CD14-positive monocyte (primary cell): ENCODE data around the gene FAM174B. TPM values are rescaled to one million over a fixed set of nuclear protein-coding genes. Genes with fewer than 3 reads are reported as not detected.
A peak's percentile ranks its signal among the peaks of the same experiment; 100 is the strongest.

ENCODE experiments used
- DNase-seq, 3 donors: peaks; one replicate each; pipeline ENCODE4 v3.0.0-alpha.2; 2011 to 2022
- H2AFZ ChIP-seq: 2 replicates; pipeline ENCODE4 v1.6.0; 2012; ENCODE audit warnings: mild to moderate bottlenecking, low read depth, low read length, inconsistent platforms; ENCODE audit not compliant: insufficient read depth, poor library complexity, severe bottlenecking
- H3K27ac ChIP-seq, 2 donors: 1 replicate in 1 of 2; 2 replicates in 1 of 2; pipeline ENCODE4 v1.5.1; 2012 to 2013; ENCODE audit warnings: low read length in 2 of 2, control low read depth in 1 of 2, inconsistent platforms in 1 of 2, low read depth in 1 of 2, mild to moderate bottlenecking in 1 of 2
- H3K27me3 ChIP-seq, 2 donors: one replicate each; pipeline versions ENCODE4 v1.6.0 to v1.6.1; 2011 to 2013; ENCODE audit warnings: low read length in 2 of 2; ENCODE audit not compliant: control insufficient read depth in 2 of 2, insufficient read depth in 2 of 2
- H3K36me3 ChIP-seq, 2 donors: replicated peaks in 1 of 2; 1 replicate in 1 of 2; 2 replicates in 1 of 2; pipeline versions ENCODE4 v1.5.1 to v1.6.1; 2012 to 2013; ENCODE audit warnings: low read length in 2 of 2, control low read depth in 1 of 2, inconsistent platforms in 1 of 2, mild to moderate bottlenecking in 1 of 2; ENCODE audit not compliant: insufficient read depth in 2 of 2, control insufficient read depth in 1 of 2
- H3K4me1 ChIP-seq, 2 donors: 1 replicate in 1 of 2; 2 replicates in 1 of 2; pipeline versions ENCODE4 v1.5.1 to v1.6.1; 2012 to 2013; ENCODE audit warnings: low read length in 2 of 2, control low read depth in 1 of 2, inconsistent platforms in 1 of 2, mild to moderate bottlenecking in 1 of 2, moderate library complexity in 1 of 2; ENCODE audit not compliant: insufficient read depth in 2 of 2, control insufficient read depth in 1 of 2
- H3K4me2 ChIP-seq: replicated peaks from 2 replicates; pipeline ENCODE3; 2012; ENCODE audit warnings: low read length, moderate library complexity, mild to moderate bottlenecking; ENCODE audit not compliant: poor library complexity, severe bottlenecking; ENCODE audit errors: extremely low read depth
- H3K4me3 ChIP-seq, 3 experiments: fragments of 200-600 bp in 1 of 3; sonication (generic) in 1 of 3; replicated peaks in 1 of 3; 1 replicate in 2 of 3; 2 replicates in 1 of 3; pipeline ENCODE4 v1.5.1; 2011 to 2013; ENCODE audit warnings: low read length in 3 of 3, mild to moderate bottlenecking in 3 of 3, control low read depth in 2 of 3, low read depth in 2 of 3, inconsistent platforms in 1 of 3, moderate library complexity in 1 of 3
- H3K79me2 ChIP-seq: 2 replicates; pipeline ENCODE4 v1.6.0; 2012; ENCODE audit warnings: mild to moderate bottlenecking, control low read depth, inconsistent platforms, low read length, moderate library complexity; ENCODE audit not compliant: insufficient read depth
- H3K9ac ChIP-seq: 2 replicates; pipeline ENCODE4 v1.6.0; 2017; ENCODE audit warnings: low read length, mild to moderate bottlenecking; ENCODE audit not compliant: insufficient read depth, poor library complexity, severe bottlenecking
- H3K9me3 ChIP-seq, 2 donors: replicated peaks in 1 of 2; 1 replicate in 1 of 2; 2 replicates in 1 of 2; pipeline versions ENCODE4 v1.5.1 to v1.6.1; 2012 to 2013; ENCODE audit warnings: low read length in 2 of 2, control low read depth in 1 of 2; ENCODE audit not compliant: control insufficient read depth in 1 of 2, insufficient read depth in 1 of 2
- H4K20me1 ChIP-seq: 2 replicates; pipeline ENCODE4 v1.6.0; 2012; ENCODE audit warnings: mild to moderate bottlenecking, low read length, control low read depth, moderate library complexity; ENCODE audit not compliant: insufficient read depth
- H3K27ac Mint-ChIP-seq, 7 donors: one replicate each; pipeline ENCODE4 v1.8.0; 2020; ENCODE audit warnings: mild to moderate bottlenecking in 7 of 7, mixed read lengths in 7 of 7, moderate library complexity in 6 of 7, inconsistent platforms in 2 of 7
- H3K27me3 Mint-ChIP-seq, 3 donors: one replicate each; pipeline ENCODE4 v1.8.0; 2021 to 2022; ENCODE audit warnings: low read depth in 3 of 3, mild to moderate bottlenecking in 3 of 3, mixed read lengths in 3 of 3, moderate library complexity in 3 of 3, inconsistent platforms in 1 of 3
- H3K36me3 Mint-ChIP-seq, 2 donors: one replicate each; pipeline ENCODE4 v1.8.0; 2020; ENCODE audit warnings: mixed read lengths in 2 of 2, inconsistent platforms in 1 of 2, mild to moderate bottlenecking in 1 of 2
- H3K4me1 Mint-ChIP-seq: one replicate; pipeline ENCODE4 v1.8.0; 2020; ENCODE audit warnings: mild to moderate bottlenecking, mixed read lengths
- H3K4me3 Mint-ChIP-seq, 2 donors: one replicate each; pipeline ENCODE4 v1.8.0; 2020; ENCODE audit warnings: mild to moderate bottlenecking in 2 of 2, mixed read lengths in 2 of 2, moderate library complexity in 1 of 2
- H3K9me3 Mint-ChIP-seq, 7 donors: one replicate each; pipeline ENCODE4 v1.8.0; 2020 to 2022; ENCODE audit warnings: mixed read lengths in 7 of 7, mild to moderate bottlenecking in 6 of 7, moderate library complexity in 6 of 7, inconsistent platforms in 2 of 7
- WGBS: methylation state at CpG from one replicate; pipeline ENCODE4 v1.1.5; 2013; ENCODE audit warnings: missing lambda C conversion rate; ENCODE audit not compliant: insufficient coverage; 5-methylcytosine and 5-hydroxymethylcytosine counted together
- intact Hi-C, 2 donors: fragments of 100-400 bp; cut with micrococcal nuclease; formaldehyde crosslinking; loops; one replicate each; pipeline versions ENCODE4 v1.15.0 to v1.15.1; 2023
- polyA plus RNA-seq, 3 donors: library from polyadenylated mRNA; depleted of rRNA in 1 of 3; unstranded in 2 of 3; stranded (reverse) in 1 of 3; fragments of 300-500 nt in 2 of 3; fragments of >200 nt in 1 of 3; fragmentation: Illumina TruSeq in 2 of 3; gene quantifications; 1 replicate in 2 of 3; 2 replicates in 1 of 3; pipeline ENCODE4 v1.2.3, GENCODE V29; 2012 to 2021
- TF ChIP-seq, protein P1 (sequence below): fragments of 200-600 bp; IDR thresholded peaks from one replicate; pipeline ENCODE4 v1.8.0; 2022; ENCODE audit warnings: antibody characterized with exemption, mild to moderate bottlenecking

The FAM174B gene
- polyA plus RNA-seq, 3 donors, result 2.2 to 4.7 (median 3.2) TPM

- peaks cover 0 to 3% (median 0%) of the 10 kb centered on the region in 7 donors for H3K9me3 Mint-ChIP-seq
- H3K4me1 Mint-ChIP-seq, result peaks cover 3% of the 10 kb centered on the region
- H3K9me3 ChIP-seq, result no peaks in the 10 kb centered on the region
- H3K9ac ChIP-seq, result no peak overlapping the region
- H2AFZ ChIP-seq, result no peak overlapping the region
- no peaks in the 10 kb centered on the region for H3K27me3 ChIP-seq
- TF ChIP-seq, protein P1, sequence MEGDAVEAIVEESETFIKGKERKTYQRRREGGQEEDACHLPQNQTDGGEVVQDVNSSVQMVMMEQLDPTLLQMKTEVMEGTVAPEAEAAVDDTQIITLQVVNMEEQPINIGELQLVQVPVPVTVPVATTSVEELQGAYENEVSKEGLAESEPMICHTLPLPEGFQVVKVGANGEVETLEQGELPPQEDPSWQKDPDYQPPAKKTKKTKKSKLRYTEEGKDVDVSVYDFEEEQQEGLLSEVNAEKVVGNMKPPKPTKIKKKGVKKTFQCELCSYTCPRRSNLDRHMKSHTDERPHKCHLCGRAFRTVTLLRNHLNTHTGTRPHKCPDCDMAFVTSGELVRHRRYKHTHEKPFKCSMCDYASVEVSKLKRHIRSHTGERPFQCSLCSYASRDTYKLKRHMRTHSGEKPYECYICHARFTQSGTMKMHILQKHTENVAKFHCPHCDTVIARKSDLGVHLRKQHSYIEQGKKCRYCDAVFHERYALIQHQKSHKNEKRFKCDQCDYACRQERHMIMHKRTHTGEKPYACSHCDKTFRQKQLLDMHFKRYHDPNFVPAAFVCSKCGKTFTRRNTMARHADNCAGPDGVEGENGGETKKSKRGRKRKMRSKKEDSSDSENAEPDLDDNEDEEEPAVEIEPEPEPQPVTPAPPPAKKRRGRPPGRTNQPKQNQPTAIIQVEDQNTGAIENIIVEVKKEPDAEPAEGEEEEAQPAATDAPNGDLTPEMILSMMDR, result no peak
- intact Hi-C loops, result no loop called here
- H3K4me3 Mint-ChIP-seq, result no peak overlapping the region
- H3K79me2 ChIP-seq, result no peaks in the 10 kb centered on the region
- WGBS, result 87% methylated on average over 7 of the region's 7 CpGs
- no peaks in the 10 kb centered on the region for H4K20me1 ChIP-seq
- H3K4me2 ChIP-seq, result no peak overlapping the region
- H3K4me1 ChIP-seq, result no peaks in the 10 kb centered on the region
- no peak for DNase-seq
- H3K27ac Mint-ChIP-seq, result peak overlapping the region in 1 of 7 donors; percentile 41
- H3K27ac ChIP-seq, result no peak overlapping the region
- no peaks in the 10 kb centered on the region for H3K36me3 Mint-ChIP-seq
- H3K4me3 ChIP-seq, result no peak overlapping the region
- peaks cover 3 to 8% (median 5%) of the 10 kb centered on the region in 3 donors for H3K27me3 Mint-ChIP-seq
- H3K36me3 ChIP-seq, result no peaks in the 10 kb centered on the region
Measured at GRCh38 chr15:92570391-92570790, 85.2 kb downstream of the FAM174B start.

DNA sequence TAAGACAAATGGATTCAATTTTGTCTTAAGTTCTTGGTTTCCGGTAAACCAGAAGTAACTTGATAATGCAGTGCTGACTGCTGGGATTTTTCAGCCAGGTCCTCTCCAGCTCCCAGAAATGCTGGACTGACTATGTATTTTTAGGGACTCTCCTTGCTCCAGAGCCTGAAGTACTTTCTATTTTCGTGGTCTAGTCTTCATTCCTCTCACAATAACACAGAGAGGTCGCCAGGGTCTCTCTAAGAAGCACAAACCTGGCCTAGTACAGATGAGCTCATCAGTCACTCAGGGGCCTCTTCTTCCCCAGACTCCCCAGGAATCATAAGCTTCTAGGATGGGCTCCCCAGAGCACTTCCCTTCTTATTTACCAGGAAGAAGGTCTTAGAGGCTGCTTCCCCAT lies 85.8 kb downstream of the FAM174B start:
- no peak overlapping the region for H3K27ac Mint-ChIP-seq
- TF ChIP-seq, protein P1, result no peak
- no peak for DNase-seq
- no peaks in the 10 kb centered on the region for H3K27me3 ChIP-seq
- peaks cover 3% of the 10 kb centered on the region for H3K4me1 Mint-ChIP-seq
- H3K27ac ChIP-seq, result no peak overlapping the region
- no peak overlapping the region for H2AFZ ChIP-seq
- no peaks in the 10 kb centered on the region for H3K9me3 ChIP-seq
- H3K4me3 Mint-ChIP-seq, result no peak overlapping the region
- no peaks in the 10 kb centered on the region for H4K20me1 ChIP-seq
- no peak overlapping the region for H3K4me3 ChIP-seq
- intact Hi-C loops, result no loop called here
- no peaks in the 10 kb centered on the region for H3K36me3 ChIP-seq
- no peaks in the 10 kb centered on the region for H3K4me1 ChIP-seq
- H3K9ac ChIP-seq, result no peak overlapping the region
- peaks cover 0 to 3% (median 0%) of the 10 kb centered on the region in 7 donors for H3K9me3 Mint-ChIP-seq
- 92% methylated on average over 3 of the region's 3 CpGs for WGBS
- no peaks in the 10 kb centered on the region for H3K79me2 ChIP-seq
- no peaks in the 10 kb centered on the region for H3K36me3 Mint-ChIP-seq
- H3K4me2 ChIP-seq, result no peak overlapping the region
- peaks cover 3 to 5% (median 4%) of the 10 kb centered on the region in 3 donors for H3K27me3 Mint-ChIP-seq

Other genes starting within 250 kb of the FAM174B start
- 10 to 100 TPM in 2 of 3 donors, 1 to 10 TPM in 1; 9.6 to 61.2 (median 11.4) TPM for gene CHD2, start 244.5 kb upstream of the FAM174B start, polyA plus RNA-seq